ENCODE measurements around the gene ARHGAP26. TPM values are rescaled to one million over a fixed set of nuclear protein-coding genes. Genes with fewer than 3 reads are reported as not detected.

ARHGAP26 gene
- total RNA-seq, 1 donor from 2014 or later: 75.0 TPM

DNA sequence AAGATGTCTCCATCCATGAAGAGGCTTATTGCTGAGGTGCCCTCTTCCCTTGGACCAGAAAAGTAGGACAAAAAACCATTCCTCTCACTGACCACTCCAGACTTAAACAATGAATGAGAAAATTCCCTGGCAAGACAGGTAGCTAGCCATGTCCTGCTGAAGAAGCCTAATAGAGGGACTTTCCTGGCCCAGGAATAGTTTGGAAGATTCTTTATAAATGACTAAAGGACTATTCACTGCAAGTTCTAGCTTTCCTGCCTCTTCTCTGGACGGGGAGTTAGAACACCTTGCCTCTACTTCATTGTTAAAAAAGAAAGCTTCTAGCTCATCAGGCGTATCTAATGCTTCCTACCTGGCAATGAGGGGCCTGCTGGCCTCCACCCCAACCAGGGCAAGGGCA, 479.7 kb downstream of the ARHGAP26 start:
- no peak for DNase-seq (ENCODE audit: low spot score)

DNA sequence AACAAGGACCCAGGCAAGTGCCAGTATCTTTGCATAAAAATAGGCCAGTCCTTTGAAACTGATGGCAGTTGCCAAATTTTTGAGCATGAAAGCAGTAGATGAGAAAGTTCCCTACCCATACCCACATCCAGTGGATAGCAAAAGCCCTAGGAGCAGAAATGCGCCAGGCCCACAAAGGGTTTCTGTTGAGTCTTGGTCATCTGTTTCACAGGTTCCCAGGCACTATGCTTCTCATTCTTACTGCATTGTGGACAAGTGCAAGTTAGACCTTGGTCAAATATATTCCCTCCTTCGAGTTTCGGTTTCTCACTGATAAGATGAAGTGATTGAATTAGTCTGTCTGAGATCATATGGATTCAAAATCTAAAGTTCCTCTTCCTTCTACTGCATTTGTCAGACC, 481.0 kb downstream of the ARHGAP26 start:
- DNase-seq (ENCODE audit: low spot score): no peak

DNA sequence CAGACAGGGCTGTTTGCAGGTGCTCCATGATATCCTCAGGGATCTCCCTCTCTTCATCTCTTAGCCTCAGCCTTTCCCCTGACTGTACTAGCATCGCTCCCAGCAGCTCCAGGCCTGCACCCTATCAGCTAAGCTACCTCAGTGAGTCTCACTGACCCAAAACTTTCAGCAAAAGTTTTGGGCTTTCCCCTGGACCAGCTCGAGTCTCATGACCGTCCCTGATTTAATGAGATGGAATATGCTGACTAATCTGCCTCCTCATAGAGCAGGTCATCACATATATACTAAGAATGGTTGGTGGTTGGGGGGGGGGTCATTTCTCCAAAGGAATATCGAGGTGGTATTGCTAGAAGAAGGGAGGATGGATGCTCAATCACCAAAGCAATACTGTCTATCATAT, 481.8 kb downstream of the ARHGAP26 start:
- no peak for DNase-seq (ENCODE audit: low spot score)

DNA sequence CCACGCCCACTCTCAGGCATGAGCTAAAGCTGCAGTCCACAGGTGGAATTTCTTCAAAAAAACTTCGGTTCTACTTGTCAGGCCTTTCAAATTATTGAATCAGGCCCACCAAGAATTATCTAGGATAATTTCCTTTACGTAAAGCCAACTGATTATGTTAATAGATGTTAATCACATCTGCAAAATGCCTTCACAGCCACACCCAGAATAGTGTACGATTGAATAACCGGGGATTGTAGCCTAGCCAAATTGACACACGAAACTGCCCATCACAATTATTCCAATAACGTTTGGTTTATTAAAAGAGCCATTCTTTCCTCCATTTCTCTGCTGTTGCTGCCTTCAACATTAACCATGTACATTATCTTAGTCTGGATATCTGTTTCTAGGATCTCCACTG, 484.6 kb downstream of the ARHGAP26 start:
- DNase-seq (ENCODE audit: low spot score): no peak

DNA sequence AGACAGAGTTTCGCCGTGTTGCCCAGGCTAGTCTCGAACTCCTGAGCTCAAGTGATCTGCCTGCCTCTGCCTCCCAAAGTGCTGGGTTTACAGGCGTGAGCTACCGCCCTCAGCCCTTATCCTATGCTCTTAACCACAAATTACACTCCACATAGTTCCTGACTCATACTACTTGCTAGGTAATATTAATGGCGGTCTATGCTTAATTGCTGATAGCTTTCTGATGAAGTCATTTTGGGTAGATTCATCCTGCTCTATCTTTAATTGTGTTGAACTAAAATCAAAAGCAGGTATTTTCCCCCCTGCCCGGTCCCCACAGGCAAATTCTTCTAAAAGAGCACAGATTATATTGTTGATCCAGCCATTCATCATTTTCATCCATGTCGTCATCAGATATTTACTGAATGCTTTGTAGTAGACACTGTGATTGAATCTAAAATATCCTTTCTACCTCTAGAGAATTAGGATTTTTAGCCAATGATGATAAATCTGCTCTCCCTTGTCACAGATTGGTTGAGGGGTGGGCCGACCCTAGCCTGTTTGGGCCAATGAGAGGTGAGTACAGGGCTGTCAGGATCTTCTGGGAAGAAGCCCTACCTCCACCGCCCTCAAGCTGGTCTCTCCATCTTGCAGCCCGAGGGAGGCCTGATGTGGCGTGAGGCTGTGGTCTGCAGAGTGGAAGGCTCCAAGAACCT, 488.5 kb downstream of the ARHGAP26 start:
- DNase-seq (ENCODE audit: low spot score): no peak

DNA sequence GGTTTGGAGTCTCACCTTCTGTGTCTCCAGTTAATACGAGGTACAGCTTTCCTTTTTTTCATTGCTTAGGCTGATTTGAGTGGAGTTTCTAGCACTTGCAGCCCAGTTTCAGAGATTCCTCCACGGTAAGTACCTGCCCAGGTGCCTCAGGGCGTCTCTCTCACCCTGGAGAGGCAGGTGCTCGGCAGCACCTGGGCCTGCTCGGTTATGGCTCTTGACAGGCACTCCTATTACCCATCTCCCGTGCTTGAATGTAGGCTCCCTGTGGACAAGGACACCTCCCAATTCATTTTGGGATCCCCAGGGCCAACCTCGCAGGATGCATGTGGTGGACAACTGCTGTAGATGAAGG, 489.1 kb downstream of the ARHGAP26 start:
- no peak for DNase-seq (ENCODE audit: low spot score)

DNA sequence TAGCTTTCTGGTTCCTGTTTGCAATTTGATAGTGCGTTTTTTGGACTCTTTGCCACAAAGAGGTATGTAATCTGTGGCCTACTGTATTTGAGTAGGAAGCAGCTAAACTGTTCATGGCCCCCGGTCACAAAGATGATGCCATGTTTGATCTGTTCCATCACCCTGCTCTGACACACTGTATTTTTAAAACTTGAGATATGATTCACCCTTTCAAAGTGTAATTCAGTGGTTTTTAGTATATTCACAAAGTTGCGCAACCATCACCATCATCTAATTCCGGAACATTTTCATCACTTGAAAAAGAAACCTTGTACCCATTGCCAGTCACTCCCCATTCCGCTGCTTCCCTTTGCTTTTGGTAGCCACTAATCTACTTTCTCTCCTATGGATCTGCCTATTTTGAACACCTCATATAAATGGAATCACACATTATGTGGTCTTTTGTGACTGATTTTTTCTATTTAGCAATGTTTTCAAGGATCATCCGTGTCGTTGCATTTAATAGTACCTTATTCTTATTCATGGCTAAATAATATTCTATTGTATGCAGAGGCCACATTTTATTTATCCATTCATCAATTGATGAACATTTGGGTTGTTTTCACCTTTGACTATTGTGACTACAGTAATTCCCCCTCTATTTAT, 491.7 kb downstream of the ARHGAP26 start:
- DNase-seq (ENCODE audit: low spot score): no peak

DNA sequence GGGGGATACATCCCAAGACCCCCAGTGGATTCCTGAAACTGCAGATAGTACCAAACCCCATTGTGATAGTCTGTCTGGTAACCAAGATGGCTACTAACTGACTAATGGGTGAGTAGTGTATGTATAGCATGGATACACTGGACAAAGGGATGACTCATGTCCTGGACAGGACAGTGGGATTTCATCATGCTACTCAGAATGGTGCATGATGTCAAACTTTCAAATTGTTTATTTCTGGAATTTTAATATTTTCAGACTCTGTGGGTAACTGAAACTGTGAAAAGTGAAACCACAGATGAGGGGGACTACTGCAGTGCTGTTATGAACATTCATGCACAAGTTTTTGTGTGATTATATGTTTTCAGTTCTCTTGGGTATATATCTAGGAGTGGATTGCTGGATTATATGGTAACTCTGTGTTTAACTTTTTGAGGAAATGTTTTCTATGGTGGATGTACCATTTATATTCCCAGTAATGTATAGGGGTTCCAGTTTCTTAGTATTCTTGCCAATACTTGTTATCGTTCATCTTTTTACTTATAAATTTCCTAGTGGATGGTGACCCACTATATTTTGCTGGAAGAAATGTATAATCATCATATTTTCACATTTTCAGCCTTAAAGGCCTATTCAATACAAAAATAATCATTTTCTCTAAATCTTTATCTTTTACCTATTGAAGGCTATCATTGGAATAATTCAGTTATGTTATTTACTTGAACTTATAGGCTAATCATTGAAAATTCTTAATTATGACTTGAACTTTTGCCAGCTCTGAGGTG, 492.4 kb downstream of the ARHGAP26 start:
- DNase-seq (ENCODE audit: low spot score): no peak

DNA sequence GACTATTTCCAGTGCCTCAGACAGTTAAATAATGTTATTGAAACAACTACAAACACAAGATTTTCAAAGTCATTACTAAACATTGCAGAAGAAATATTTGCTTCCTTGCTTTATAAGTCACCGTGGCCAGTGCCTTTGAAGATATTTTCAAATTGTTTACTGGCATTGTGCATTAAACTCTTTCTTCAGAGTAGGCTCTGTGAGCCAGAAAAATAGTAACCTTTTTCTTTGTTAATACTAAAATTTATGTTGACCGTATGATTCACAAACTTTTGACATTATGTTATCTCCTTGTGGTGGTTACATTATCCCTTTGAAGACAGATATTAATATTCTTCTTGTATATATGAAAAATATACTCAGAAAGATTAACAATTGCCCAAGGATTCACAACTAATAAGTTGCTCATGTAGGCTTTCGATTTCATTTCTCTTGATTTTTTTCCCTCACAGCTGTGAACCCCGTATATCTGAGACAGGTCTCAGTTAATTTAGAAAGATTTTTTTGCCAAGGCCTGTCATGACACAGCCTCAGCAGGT, 493.2 kb downstream of the ARHGAP26 start:
- DNase-seq (ENCODE audit: low spot score): no peak

DNA sequence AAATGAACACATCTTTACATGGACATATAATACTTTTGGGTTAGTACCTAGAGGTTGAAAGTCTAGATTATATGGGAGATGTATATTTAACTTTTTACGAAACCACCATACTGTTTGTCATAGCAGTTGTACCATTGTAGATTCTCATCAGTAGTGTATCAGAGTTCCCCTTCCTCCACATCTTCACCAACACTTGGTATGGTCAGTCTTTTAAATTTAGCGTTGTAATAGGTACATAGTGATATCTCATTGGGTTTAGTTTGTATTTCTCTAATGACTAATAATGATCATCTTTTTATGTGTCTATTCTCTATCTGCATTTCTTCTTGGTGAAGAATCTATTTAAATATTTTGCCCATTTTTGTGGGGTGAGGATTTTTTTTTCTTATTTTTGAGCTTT, 495.8 kb downstream of the ARHGAP26 start:
- no peak for DNase-seq (ENCODE audit: low spot score)

DNA sequence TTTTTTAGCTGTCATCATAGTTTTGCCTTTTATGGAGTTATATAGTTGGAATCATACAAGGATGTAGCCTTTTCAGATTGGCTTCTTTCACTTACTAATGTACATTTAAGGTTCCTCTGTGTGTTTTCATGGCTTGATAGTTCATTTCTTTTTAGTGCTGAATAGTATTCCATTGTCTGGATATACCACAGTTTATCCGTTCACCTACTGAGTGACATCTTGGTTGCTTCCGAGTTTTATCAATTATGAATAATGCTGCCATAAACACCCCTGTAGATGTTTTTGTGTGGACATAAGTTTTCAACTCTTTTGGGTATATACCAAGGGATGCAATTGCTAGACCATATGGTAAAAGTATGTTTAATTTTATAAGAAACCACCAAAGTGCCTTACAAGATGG, 497.0 kb downstream of the ARHGAP26 start:
- no peak for DNase-seq (ENCODE audit: low spot score)

DNA sequence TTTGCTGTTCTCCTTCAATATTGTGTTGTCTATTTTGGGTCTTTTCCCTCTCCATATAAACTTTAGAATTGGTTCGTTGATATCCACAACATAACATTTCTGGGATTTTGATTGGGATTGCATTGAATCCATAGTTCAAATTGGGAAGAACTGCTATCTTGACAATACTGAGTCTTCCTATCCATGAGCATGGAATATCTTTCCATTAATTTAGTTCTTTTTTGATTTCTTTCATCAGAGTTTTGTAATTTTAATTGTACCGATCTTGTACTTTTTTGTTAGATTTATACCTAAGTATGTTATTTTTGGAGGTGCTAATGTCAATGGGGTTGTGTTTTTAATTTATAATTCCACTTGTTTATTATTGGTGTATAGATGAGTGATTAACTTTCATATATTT, 498.2 kb downstream of the ARHGAP26 start:
- no peak for DNase-seq (ENCODE audit: low spot score)

DNA sequence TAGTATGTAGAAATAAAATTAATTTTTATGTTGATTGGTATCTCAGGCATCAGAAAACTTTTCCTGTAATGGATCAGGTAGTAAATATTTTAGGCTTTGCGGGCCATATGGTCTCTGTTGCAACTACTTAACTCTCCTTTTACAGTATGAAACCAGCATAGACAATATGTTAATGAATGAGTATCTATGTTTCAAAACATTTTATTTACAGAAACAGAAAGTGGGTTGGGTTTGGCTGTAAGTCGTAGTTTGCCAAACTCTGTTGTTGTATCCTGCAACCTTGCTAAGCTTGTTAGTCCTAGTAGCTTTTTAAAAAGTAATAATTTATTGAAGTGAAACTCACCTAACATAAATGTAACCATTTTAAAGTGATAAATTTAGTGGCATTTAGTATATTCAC, 501.3 kb downstream of the ARHGAP26 start:
- DNase-seq (ENCODE audit: low spot score): no peak

DNA sequence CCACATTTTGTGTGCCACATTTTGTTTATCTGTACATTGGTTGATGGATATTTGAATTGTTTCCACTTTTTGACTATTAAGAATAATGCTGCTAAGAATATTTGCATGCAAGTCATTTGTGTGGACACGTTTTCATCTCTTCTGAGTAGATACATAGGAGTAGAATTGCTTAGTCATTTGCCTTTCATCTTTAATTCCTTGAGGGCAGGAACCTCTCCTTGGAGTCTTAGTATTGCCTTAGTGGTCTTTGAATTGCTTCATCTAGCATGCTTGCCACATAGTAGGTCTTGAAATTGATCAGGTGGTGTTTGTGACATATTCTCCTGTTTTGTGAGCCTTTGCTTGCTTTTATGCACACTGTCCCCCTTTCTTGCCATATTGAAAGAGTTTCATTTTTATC, 504.8 kb downstream of the ARHGAP26 start:
- no peak for DNase-seq (ENCODE audit: low spot score)

DNA sequence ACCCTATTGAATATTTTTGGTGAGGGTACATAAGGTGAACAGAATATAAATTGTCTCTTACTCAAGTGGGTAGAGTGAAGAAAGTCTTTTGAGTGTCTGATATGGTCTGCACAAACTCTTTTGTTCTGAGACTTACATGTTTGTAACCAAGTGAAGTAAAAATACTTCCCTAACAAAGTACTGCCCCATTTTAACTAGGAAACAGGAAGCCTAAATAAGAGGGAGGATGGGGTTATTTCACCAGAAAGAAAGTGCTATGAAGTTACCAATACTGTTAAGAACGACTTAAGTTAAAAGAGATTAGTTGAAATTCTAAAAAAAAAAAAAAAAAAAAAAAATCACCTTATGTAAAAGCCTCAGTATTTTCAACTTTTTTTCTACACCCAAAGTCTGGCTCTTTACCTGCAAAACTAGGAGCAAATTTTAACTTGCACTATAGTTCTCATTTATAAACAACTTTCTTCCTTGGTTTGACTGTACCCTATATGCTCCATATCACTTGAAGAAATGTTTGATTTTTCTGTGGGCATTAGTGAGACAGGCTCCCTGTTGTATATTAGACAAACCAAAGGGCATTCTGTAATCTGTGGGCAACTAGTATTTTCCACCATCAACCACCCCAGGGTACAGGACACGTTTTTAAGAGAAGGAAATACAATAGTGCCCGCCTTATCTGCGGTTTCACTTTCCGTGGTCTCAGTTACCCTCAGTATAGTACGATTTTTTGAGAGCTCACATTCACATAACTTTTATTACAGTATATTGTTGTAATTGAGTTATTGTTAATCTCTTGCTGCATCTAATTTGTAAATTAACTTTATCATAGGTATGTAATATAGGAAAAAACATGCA, 505.6 kb downstream of the ARHGAP26 start:
- no peak for DNase-seq (ENCODE audit: low spot score)

DNA sequence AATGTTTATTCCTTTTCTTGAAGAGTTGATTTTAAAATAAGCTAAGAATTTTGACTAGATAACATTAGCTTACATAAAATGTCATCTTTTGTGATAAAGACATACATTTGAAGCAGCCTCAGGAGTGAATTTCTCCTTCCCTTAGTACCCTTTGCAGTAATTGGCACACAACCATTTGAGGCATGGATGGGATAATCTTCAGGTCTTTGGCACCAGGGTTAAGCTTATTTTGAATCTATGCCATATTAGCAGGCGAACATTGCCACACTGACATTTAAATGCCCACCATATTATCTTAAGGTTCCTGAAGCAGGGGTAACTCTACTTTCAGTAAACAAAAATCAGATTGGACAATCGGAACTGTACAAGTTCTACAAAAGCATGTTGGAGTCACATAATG, 507.4 kb downstream of the ARHGAP26 start:
- no peak for DNase-seq (ENCODE audit: low spot score)

Other genes starting within 250 kb of the ARHGAP26 start
- gene FGF1, start 84.3 kb upstream of the ARHGAP26 start, total RNA-seq: 9.9 TPM

Data from mesenteric fat pad (tissue), 1 donor.